ENCODE measurements around the gene KRTAP5-9. TPM values are rescaled to one million over a fixed set of nuclear protein-coding genes. Genes with fewer than 3 reads are reported as not detected.

Gene KRTAP5-9
- total and polyA plus RNA-seq, 10 of the 15 experiments (the other 5 are each of a cell fraction or from before 2014, with no cell fraction given), result 0.06 to 0.38 (median 0.19) TPM; not detected in 4

DNA sequence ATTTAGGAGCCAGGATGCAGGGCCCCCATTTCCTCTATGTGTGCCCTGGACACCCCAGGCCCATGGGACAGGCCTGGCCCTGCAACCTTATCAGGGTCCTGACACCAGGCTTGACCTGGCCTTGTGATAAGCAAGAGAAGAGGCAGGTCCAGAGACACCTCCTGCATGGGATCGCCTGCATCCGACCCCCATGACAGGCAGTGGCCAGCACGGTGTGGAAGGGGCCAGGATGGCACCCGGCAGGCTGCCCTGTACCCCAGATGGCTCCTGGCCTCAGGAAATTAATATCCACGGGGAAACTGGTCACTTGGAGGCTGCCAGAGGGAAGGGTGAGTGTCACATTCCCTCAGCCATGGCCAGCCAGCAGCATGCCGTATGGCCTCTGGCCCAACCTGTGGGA, 6.8 kb downstream of the KRTAP5-9 start:
- intact Hi-C loops (cut with micrococcal nuclease; ENCODE audit: unreplicated experiment) (no loop called here), in situ Hi-C loops (cut with MboI) (no loop called here)
- H3K9me3 ChIP-seq (replicated peaks; ENCODE audit: control insufficient read depth, insufficient read depth, low read length), result no peaks in the 10 kb centered on the region
- ChIA-PET RAD21 (ENCODE audit: unreplicated experiment) (no interaction called here), SMC1A (ENCODE audit: uncharacterized antibody, unreplicated experiment) (no interaction called here), POLR2A (no interaction called here), CTCF (no interaction called here)
- H3K27ac ChIP-seq (ENCODE audit: control insufficient read depth, insufficient read depth), result no peak overlapping the region
- H4K20me1 ChIP-seq (ENCODE audit: control insufficient read depth, insufficient read depth), result no peaks in the 10 kb centered on the region
- BruUV-seq (replicated peaks), result no TSS peak
- no peaks in the 10 kb centered on the region for H3K36me3 ChIP-seq (ENCODE audit: control insufficient read depth in 2 of 2, insufficient read depth in 2 of 2, low read length in 1 of 2)
- H2AFZ ChIP-seq (ENCODE audit: control insufficient read depth, low read depth, low read length), result no peak overlapping the region
- WGBS (ENCODE audit: insufficient coverage, insufficient replicate concordance, low lambda C conversion rate, missing lambda C conversion rate), result 67% methylated on average over 6 of the region's 6 CpGs
- H3K27me3 ChIP-seq (replicated peaks in 1 of 2; ENCODE audit: control insufficient read depth in 2 of 2, insufficient read depth in 2 of 2, low read length in 1 of 2), result no peaks in the 10 kb centered on the region
- no peak for DNase-seq (ENCODE audit: low read depth, low spot score)
- peaks cover 7% of the 10 kb centered on the region for H3K4me1 ChIP-seq (ENCODE audit: control insufficient read depth, insufficient read depth, low read length)
- no peak overlapping the region for H3K9ac ChIP-seq (ENCODE audit: control insufficient read depth, insufficient read depth, low read length)
- TF ChIP-seq DPF2 (IDR thresholded peaks at IDR 0.05), result no peak
- no peak for TF ChIP-seq SMAD1 (IDR thresholded peaks at IDR 0.05; ENCODE audit: low read depth, partially characterized antibody)
- no peak for TF ChIP-seq RB1 (IDR thresholded peaks at IDR 0.05; ENCODE audit: borderline replicate concordance)
- no peak for FAIRE-seq
- H3K4me2 ChIP-seq (ENCODE audit: control insufficient read depth, insufficient read depth), result no peak overlapping the region
- H3K4me3 ChIP-seq, result no peak overlapping the region
- H3K79me2 ChIP-seq (ENCODE audit: control insufficient read depth, insufficient read depth, low read length), result no peaks in the 10 kb centered on the region
- no peak for ATAC-seq

DNA sequence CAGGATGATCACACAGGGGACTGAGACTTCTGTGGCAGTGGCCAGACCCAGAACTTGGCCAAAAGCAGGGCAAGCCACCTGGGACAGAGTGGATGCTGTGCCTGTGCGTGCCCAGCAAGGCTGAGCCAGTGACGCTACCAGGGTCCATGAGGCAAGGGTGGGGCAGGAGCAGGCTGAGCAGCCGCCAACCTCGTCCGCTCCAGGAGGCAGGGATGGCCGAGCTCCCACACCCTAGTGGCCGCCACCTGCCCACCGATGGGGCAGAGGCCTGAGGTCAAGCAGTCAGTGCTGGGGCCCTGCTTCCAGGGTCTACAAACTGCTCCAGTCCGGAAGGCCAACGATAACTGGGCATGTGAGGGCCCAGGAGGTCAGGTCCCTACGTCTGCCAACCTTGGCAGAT, 7.3 kb downstream of the KRTAP5-9 start:
- Histone ChIP-seq H3K4me3 (no peak overlapping the region), H3K4me2 (ENCODE audit: control insufficient read depth, insufficient read depth) (no peak overlapping the region), H3K4me1 (ENCODE audit: control insufficient read depth, insufficient read depth, low read length) (peaks cover 5% of the 10 kb centered on the region), H4K20me1 (ENCODE audit: control insufficient read depth, insufficient read depth) (no peaks in the 10 kb centered on the region), H3K27ac (ENCODE audit: control insufficient read depth, insufficient read depth) (no peak overlapping the region), H3K27me3 (replicated peaks in 1 of 2; ENCODE audit: control insufficient read depth in 2 of 2, insufficient read depth in 2 of 2, low read length in 1 of 2) (no peaks in the 10 kb centered on the region), H3K9ac (ENCODE audit: control insufficient read depth, insufficient read depth, low read length) (no peak overlapping the region), H2AFZ (ENCODE audit: control insufficient read depth, low read depth, low read length) (no peak overlapping the region), H3K9me3 (replicated peaks; ENCODE audit: control insufficient read depth, insufficient read depth, low read length) (no peaks in the 10 kb centered on the region), H3K36me3 (ENCODE audit: control insufficient read depth in 2 of 2, insufficient read depth in 2 of 2, low read length in 1 of 2) (no peaks in the 10 kb centered on the region), H3K79me2 (ENCODE audit: control insufficient read depth, insufficient read depth, low read length) (no peaks in the 10 kb centered on the region)
- DNase-seq (ENCODE audit: low read depth, low spot score) (no peak), FAIRE-seq (no peak), ATAC-seq (no peak)
- in situ Hi-C loops (cut with MboI) (no loop called here), intact Hi-C loops (cut with micrococcal nuclease; ENCODE audit: unreplicated experiment) (no loop called here)
- 60% methylated on average over 10 of the region's 11 CpGs for WGBS (ENCODE audit: insufficient coverage, insufficient replicate concordance, low lambda C conversion rate, missing lambda C conversion rate)
- BruUV-seq (replicated peaks), result no TSS peak
- ChIA-PET POLR2A (no interaction called here), CTCF (no interaction called here), RAD21 (ENCODE audit: unreplicated experiment) (no interaction called here), SMC1A (ENCODE audit: uncharacterized antibody, unreplicated experiment) (no interaction called here)
- TF ChIP-seq SIN3A (IDR thresholded peaks at IDR 0.05; ENCODE audit: low read depth, low read length) (no peak), CREM (IDR thresholded peaks at IDR 0.05; ENCODE audit: low read depth) (no peak), NRF1 (conservative IDR thresholded peaks at IDR 0.05; ENCODE audit: low read depth, low read length) (no peak), JUND (IDR thresholded peaks at IDR 0.05; ENCODE audit: low read depth, low read length) (no peak)
- TF ChIP-seq, protein P1, sequence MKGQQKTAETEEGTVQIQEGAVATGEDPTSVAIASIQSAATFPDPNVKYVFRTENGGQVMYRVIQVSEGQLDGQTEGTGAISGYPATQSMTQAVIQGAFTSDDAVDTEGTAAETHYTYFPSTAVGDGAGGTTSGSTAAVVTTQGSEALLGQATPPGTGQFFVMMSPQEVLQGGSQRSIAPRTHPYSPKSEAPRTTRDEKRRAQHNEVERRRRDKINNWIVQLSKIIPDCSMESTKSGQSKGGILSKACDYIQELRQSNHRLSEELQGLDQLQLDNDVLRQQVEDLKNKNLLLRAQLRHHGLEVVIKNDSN (IDR thresholded peaks at IDR 0.05; ENCODE audit: borderline replicate concordance, extremely low read length, insufficient read depth, low read depth, low read length), result no peak
- TF ChIP-seq, protein P2, sequence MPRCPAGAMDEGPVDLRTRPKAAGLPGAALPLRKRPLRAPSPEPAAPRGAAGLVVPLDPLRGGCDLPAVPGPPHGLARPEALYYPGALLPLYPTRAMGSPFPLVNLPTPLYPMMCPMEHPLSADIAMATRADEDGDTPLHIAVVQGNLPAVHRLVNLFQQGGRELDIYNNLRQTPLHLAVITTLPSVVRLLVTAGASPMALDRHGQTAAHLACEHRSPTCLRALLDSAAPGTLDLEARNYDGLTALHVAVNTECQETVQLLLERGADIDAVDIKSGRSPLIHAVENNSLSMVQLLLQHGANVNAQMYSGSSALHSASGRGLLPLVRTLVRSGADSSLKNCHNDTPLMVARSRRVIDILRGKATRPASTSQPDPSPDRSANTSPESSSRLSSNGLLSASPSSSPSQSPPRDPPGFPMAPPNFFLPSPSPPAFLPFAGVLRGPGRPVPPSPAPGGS (IDR thresholded peaks at IDR 0.05; ENCODE audit: borderline replicate concordance, insufficient read depth, low read depth, low read length, poor library complexity, severe bottlenecking), result no peak
- TF ChIP-seq, protein P3, sequence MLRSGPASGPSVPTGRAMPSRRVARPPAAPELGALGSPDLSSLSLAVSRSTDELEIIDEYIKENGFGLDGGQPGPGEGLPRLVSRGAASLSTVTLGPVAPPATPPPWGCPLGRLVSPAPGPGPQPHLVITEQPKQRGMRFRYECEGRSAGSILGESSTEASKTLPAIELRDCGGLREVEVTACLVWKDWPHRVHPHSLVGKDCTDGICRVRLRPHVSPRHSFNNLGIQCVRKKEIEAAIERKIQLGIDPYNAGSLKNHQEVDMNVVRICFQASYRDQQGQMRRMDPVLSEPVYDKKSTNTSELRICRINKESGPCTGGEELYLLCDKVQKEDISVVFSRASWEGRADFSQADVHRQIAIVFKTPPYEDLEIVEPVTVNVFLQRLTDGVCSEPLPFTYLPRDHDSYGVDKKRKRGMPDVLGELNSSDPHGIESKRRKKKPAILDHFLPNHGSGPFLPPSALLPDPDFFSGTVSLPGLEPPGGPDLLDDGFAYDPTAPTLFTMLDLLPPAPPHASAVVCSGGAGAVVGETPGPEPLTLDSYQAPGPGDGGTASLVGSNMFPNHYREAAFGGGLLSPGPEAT (IDR thresholded peaks at IDR 0.05; ENCODE audit: low read depth), result no peak
- TF ChIP-seq, protein P4, sequence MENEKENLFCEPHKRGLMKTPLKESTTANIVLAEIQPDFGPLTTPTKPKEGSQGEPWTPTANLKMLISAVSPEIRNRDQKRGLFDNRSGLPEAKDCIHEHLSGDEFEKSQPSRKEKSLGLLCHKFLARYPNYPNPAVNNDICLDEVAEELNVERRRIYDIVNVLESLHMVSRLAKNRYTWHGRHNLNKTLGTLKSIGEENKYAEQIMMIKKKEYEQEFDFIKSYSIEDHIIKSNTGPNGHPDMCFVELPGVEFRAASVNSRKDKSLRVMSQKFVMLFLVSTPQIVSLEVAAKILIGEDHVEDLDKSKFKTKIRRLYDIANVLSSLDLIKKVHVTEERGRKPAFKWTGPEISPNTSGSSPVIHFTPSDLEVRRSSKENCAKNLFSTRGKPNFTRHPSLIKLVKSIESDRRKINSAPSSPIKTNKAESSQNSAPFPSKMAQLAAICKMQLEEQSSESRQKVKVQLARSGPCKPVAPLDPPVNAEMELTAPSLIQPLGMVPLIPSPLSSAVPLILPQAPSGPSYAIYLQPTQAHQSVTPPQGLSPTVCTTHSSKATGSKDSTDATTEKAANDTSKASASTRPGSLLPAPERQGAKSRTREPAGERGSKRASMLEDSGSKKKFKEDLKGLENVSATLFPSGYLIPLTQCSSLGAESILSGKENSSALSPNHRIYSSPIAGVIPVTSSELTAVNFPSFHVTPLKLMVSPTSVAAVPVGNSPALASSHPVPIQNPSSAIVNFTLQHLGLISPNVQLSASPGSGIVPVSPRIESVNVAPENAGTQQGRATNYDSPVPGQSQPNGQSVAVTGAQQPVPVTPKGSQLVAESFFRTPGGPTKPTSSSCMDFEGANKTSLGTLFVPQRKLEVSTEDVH (IDR thresholded peaks at IDR 0.05; ENCODE audit: low read depth, partially characterized antibody), result no peak

Data from GM12878 (cell line).